Hematopoietic multipotent progenitor cell (in vitro differentiated cells): ENCODE results near the gene HPSE2. TPM values are rescaled to one million over a fixed set of nuclear protein-coding genes. Genes with fewer than 3 reads are reported as not detected.
"Not testable (repeated sequence)": the region's sequence is repeated elsewhere in the genome, so short reads cannot be mapped to it uniquely, and the experiment has no call there.

Experiments
- DNase-seq, 3 donors: peaks; one replicate each; pipeline ENCODE4 v3.0.0-alpha.2; 2011 to 2015; ENCODE audit warnings: low read depth in 2 of 3, low spot score in 2 of 3
- total RNA-seq: library from RNA; depleted of rRNA; stranded (reverse); fragments of >200 nt; gene quantifications from one replicate; pipeline ENCODE4 v1.2.3, GENCODE V29; 2012

The HPSE2 gene
- not detected for total RNA-seq

GRCh38 chr10:99235658-99236626, at the start of gene HPSE2:
Gene HPSE2 (minus strand): TSS chr10:99235852.
- peak in 1 of 3 donors; percentile 36 for DNase-seq

- DNase-seq: no peak
Observed at GRCh38 chr10:99280472-99280871, 44.8 kb upstream of the HPSE2 start.

- DNase-seq: no peak
Observed at GRCh38 chr10:99279626-99280111, 44.0 kb upstream of the HPSE2 start.

GRCh38 chr10:99276848-99277486, 41.3 kb upstream of the HPSE2 start:
- peak in 2 of 3 donors; percentile 5 to 39 for DNase-seq

GRCh38 chr10:99266383-99266782, 30.7 kb upstream of the HPSE2 start:
- no peak for DNase-seq

- no peak for DNase-seq
Observed at GRCh38 chr10:99248824-99249223, 13.2 kb upstream of the HPSE2 start.

- not testable (repeated sequence) for DNase-seq
Observed at GRCh38 chr10:99247893-99248292, 12.2 kb upstream of the HPSE2 start.

GRCh38 chr10:99236627-99237309, 1.1 kb upstream of the HPSE2 start:
- DNase-seq: no peak

GRCh38 chr10:99234791-99235657, 628 bp downstream of the HPSE2 start:
- DNase-seq: no peak

- peak in 2 of 3 donors; percentile 78 to 79 for DNase-seq
Observed at GRCh38 chr10:99234041-99234790, 1.4 kb downstream of the HPSE2 start.

- DNase-seq: no peak
Observed at GRCh38 chr10:99233689-99234037, 2.0 kb downstream of the HPSE2 start.

GRCh38 chr10:99233000-99233688, 2.5 kb downstream of the HPSE2 start:
- no peak for DNase-seq

GRCh38 chr10:99232360-99232999, 3.2 kb downstream of the HPSE2 start:
- DNase-seq: no peak

- DNase-seq: no peak
Observed at GRCh38 chr10:99224766-99225165, 10.9 kb downstream of the HPSE2 start.

- no peak for DNase-seq
Observed at GRCh38 chr10:99207340-99207739, 28.3 kb downstream of the HPSE2 start.

GRCh38 chr10:99203310-99203709, 32.3 kb downstream of the HPSE2 start:
- no peak for DNase-seq

GRCh38 chr10:99172950-99173349, 62.7 kb downstream of the HPSE2 start:
- DNase-seq: no peak

GRCh38 chr10:99172128-99172738, 63.4 kb downstream of the HPSE2 start:
- peak in 2 of 3 donors; percentile 28 to 74 for DNase-seq
